UCSD-AML1 (cell line): Measurements from ENCODE around the gene NYAP2.

Source experiments
- DNase-seq: peaks from one replicate; lab custom pipeline; 2025; ENCODE audit not compliant: unreplicated experiment; lab: John Stamatoyannopoulos, UW

Gene NYAP2

DNA sequence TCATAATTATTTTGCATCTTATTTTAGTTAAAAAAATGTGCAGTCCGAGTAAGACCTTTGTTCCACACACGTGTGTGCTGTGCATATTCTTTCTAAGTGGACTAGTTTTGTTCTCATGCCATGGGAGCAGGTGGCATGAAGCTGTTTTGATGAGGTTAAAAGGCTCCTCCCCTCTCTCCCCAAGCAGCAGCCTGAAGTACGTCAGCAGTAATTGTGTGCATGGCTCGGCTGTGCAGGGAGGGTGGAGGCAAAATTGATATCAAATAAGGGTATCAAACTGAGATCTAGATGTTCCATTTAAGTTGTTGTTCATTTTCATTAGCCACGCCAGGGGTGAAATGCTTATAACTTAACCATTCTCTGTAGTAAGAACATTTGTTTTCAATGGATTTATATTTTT lies at the start of gene NYAP2:
NYAP2 (plus strand) TSS at position 207 of the 400 bp plus-strand sequence. CDS start 9,171 bp downstream, outside the sequence.
- no peak for DNase-seq

DNA sequence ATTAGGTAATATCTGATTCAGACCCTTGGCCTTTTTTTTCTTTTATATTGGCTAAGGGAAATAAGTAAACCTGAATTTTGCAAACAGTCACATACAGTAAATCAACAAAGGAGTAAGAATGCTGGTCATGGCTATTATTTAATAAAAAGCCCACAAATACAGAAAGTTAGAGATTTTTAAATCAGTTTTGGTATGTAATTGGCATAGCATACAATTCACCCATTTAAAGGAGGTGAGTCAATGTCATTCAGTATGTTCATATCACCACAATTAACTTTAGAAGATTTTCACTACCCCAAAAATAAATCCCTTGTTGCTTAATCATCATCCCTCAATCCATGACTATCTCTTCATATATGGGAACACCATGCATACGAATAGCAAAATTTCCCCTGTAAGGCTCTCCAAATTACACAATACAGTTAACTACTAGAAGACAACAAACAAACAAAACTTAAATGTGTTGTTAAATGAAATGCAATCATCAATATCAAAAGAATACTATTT lies 45.9 kb upstream of the NYAP2 start:
- no peak for DNase-seq

DNA sequence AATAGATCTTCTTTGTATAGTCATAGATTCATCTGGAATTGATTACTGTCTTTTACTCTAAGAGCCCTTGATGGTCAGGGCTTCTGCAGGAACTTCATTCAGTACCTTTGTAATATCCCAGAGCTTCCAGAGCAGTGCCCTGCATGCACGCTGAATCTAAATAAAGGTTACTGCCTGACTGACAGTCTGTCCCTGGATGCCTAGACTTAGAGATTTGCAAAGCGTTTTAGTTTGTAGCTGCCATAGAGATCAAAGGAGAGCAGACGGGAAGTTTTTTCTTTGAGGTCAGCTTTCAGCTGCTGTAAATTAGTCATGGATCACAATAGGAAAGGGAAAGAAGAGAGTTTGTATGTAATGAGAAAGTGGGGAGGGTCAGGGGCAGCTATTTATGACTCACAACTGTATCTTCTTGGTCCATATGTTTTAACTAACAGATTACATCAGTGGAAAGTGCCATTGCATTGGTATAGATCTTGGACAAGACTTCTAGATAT lies 45.2 kb upstream of the NYAP2 start:
- DNase-seq, result no peak

DNA sequence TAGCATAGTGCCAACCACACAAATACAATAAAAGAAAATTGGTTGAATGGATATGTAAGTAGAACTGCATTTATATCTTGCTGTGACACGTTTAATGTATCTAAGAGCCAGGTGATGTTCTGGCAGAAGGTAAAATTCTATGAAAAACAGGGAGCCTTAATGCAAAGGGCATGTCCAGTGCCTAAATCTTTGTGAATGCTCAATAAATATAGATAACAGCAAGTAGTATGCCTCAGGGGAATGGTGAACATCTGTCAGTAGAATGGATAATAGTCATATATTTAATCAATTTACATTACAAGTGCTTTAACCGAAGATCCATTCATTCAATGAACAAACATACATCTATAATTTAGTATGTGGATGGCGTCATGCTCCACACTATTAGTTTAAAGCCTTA lies 43.7 kb upstream of the NYAP2 start:
- no peak for DNase-seq

DNA sequence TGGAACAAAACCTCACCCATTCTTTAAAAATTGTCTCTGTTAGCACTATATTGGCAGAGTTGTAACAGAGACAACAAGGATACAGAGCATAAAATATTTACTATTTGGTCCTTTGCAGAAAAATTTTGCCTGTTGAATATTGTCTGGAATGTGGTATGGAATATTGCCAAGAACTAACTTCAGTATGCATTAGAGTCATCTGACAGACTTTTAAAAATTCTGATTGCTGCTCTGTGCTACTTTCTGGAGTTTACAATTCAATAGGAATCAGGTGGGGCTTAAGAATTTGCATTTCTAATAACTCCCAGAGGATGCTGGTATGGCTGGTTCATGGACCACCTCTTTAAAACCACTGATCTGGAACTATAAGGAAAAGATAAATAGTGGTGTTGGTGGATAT lies 32.8 kb upstream of the NYAP2 start:
- DNase-seq, result no peak

DNA sequence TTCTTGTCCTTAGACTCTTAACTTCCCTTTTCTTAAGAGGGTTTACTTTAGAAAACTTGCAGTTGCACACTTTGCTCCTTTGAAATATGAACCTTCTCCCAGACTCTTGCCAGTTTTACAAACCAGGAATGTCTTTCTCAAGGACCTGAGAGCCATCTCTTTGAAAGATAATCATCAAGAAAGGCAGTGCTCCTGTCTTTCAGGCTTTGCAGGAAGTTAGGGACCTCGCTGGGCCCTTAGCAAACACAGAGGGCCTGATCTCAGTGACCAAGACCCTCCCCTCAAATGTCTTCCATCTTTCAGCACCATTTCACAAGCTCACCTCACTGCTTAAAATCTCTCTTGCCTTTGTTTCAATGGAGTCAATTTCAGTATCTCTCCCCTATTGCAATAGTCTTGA lies 32.0 kb upstream of the NYAP2 start:
- no peak for DNase-seq

DNA sequence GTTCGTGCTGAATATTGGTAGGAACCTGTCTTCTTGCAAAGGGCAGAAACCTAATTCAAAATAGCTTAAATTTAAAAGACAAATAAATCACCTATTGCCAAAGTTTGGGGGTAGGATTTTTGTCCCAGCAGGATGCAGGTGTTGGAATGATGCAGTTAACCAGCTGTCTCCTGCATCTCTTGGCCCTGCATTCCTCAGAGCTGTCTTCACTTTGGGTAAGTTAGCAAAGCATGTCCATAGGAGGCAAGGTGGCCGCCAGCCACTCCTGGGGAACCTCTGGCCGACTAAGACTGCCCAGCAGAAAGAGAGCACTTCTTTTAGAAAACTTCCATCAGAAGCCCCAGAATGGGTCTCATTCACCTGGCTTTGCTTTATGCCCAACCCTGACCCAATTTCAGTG lies 20.5 kb upstream of the NYAP2 start:
- DNase-seq, result no peak

DNA sequence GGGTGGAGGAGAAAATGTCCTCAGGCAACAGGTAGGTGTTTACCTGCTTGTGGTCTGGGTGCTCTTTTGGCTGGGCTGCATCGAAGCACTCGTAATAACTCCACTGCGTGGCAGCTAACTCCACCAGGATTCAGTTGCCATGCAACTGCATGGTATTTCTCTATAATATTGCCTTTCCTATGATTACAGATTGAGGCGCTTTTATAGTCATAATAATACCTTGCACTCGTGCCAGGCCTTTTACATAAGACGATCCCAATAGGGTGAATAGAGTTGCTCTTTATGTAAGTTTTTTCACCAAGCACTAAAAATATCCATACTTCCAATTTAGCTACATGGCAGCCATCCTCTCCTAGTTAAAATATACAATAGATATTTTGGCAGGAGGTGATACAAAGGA lies 19.7 kb upstream of the NYAP2 start:
- DNase-seq, result no peak

DNA sequence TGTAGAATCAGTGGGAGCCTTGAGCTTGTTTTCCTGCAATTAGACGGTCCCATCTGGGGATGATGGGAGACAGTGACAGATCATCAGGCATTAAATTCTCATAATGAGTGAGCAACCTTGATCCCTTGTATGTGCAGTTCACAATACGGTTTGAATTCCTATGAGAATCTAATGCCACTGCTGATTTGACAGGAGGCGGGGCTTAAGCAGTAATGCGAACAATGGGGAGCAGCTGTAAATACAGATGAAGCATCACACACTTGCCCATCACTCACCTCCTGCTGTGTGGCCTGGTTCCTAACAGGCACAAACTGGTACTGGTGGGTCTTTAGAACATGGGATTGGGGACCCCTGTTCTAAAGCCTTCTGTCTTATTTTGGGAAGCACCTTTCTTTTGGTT lies 17.9 kb upstream of the NYAP2 start:
- DNase-seq, result no peak

DNA sequence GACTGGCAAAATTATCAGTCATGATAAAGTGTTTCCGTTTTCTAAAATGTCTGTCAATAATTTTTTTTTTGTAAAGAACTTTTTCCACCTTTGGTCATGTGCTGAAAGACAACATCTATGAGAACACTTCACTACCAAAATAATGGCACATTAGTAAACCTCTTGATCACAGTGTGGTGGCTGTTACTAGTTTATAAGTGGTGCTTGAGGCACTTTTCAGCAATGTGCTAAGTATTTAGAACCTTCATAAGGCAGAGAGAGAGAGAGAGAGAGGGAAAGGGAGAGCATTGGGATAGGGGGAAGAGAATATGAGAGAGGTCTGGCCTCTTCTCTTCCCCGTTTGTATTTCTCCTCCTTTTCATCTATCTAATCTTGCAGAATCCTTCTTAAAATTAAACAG lies 1.1 kb upstream of the NYAP2 start:
- no peak for DNase-seq

DNA sequence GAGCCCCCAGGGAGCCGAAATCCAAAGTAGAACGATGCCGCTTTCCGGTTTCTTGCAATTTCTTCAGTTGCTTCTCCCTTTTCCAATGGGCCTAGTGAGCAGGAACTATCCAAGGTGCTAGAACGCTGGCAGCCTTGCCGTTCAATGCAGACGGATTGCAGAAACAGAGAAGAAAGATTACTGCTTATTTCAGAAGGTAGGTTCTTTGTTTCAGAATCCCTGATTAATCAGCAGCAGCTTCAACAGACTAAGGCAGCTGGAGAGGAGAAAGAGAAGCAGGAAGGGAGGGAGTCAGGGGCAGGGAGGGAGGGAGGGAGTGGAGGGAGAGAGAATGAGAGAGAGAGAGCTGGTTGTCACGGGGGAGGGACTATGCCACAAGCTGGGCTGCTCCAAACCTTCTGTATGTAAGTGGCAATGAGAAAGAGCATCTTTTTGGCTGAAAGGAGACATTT lies 576 bp downstream of the NYAP2 start:
- DNase-seq, result peak; percentile 8

DNA sequence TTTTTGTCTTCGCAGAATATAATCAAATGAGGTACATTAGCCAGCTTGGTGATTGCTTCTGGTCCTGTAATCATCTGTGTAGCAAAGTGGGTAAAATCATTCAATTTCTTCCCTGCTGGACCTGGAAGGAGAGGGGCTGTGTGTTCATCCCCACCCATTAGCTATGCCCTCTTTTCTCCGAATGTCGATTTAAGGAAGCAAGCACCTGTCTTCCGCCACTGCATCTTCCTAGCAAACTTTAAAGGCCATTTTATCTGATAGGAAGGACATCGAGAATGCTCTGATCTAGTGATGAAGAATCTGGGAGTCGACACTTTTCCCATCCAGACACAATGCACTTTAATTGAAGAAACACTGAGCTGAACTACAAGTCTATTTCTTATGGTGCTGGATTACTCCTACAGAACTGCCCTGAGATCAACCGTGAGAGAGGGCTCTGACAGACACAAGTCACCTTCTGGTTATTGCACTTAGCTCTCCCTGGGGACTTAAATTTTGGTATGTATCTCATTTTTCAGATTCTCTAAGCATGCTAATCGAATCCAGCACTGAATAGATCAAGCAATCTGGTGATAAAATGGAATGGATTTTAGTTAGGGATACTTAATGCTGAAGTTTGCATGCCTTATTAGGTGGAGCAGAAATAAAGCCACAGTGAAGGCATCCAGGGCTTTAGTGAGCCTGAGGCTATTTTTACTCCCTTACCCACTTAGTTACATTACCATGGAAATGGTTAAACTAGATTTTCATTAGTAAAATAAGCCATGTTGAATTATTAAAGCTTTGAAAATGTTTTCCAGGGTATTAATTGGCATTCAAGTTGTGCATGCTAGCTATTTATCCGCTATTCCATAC lies 1.3 kb downstream of the NYAP2 start:
- DNase-seq, result no peak

DNA sequence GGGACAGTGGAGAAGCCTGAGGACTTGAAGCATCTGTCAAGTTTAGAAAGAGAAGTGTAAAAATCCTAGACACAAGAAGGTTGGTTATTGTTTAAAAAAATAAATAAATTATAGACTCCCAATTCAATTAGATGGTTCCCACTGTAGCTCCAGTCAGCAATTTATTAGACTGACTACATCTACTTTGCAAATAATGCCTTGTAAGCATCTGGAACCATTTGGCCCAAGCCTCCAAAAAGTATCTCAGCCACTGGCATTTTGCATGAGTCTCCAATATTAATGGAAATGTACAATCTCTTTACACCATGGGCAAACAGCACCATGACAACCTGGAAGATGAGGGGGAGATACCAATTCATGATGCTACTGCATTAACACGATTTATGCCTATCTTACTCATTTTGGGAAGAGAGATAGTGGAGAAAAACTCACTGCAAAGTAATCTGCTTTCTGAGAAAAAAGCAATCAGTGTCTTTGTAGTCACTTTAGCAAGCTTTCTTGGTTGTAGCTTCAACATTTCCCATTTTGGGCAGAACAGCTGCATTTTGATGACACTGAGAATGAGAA lies 2.8 kb downstream of the NYAP2 start:
- DNase-seq, result no peak

DNA sequence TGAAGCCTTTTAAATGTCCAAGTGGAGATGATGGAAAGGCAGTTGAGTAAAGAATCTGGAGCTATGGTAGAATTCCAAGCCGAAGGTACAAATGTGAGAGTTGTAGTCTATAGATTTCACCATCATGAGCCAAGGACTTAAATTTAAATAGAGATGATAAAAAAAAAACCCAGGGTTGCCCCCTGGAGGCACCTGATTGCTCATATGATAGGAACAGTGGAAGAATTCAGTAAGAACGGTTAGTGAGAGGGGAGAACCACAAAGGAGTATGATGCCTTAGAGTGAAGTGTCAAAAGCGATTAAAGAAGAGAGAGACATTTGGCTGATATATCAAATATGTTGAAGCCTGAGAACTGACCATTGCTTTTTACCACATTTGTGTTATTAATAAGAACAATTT lies 11.9 kb downstream of the NYAP2 start:
- DNase-seq, result no peak

DNA sequence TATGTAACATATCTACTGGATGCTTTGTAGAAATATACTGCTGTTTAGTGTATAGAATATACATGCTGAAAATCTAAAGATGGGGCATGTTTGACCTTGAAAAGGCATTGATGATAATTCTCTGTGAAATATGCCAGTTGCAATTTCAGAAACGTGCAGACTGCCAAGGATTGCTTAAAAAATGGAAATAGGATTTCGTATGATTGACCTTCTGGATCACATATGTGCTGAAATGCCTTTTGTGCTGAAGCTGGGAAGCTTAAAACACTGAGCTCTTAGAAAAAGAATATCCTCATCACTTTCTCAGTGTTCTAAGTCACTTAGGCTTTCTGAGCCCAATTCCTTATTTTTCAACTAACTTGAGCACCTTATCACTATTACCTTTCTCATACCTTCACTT lies 14.3 kb downstream of the NYAP2 start:
- DNase-seq, result no peak

DNA sequence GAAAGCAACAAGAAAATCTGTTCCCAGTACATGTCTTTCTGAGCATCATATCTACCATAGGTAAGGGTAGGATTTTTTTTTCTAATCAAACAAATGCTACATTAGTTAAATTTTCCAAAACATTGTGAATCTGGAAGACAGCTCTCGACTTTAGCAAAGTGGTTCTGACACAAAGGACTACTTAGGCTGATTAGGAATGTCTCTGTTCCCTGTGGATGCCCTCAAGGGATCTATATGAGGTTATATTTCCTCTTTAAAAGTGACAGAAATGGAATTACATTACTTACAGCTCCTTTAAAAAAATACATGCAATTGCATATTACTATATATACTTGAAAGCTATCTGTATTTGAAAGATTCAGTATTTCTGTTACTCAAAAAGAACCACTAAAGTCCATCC lies 15.4 kb downstream of the NYAP2 start:
- DNase-seq, result no peak

DNA sequence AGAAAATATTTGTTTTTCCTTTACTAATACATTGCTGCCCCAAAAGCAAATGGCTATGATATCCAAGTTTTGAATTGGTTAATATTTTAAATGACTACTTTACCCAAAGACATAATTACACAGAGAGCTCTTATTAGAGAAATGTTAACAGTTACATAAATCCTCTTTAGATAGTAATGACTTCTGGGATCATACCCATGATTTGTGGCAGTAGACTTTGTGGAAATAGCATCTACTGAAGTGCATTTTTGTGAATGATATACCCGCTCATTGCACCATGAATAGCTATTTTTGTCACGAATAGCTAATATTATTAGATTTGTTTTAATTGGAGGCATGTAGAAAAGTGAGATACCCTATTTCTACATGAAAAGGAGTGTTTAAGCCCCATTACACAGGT lies 15.8 kb downstream of the NYAP2 start:
- DNase-seq, result no peak

DNA sequence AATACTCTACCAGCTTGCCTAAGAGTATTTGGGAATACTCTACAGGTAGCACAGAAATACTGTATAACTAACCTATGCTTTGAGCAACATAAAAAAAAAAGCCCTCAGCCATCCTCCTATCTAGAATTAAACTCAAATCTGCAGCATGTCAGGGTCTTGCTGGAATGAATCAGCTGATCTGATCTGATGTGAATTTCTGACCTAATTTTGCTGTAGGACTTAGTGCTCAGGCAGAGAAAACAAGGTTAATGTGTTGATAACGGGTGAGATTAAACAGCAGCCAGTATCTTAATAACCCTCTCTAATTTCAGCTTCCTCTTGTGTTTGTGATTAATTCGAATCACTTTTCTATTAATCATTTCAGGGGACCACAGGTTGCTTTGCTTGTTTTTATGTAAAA lies 16.3 kb downstream of the NYAP2 start:
- DNase-seq, result no peak

DNA sequence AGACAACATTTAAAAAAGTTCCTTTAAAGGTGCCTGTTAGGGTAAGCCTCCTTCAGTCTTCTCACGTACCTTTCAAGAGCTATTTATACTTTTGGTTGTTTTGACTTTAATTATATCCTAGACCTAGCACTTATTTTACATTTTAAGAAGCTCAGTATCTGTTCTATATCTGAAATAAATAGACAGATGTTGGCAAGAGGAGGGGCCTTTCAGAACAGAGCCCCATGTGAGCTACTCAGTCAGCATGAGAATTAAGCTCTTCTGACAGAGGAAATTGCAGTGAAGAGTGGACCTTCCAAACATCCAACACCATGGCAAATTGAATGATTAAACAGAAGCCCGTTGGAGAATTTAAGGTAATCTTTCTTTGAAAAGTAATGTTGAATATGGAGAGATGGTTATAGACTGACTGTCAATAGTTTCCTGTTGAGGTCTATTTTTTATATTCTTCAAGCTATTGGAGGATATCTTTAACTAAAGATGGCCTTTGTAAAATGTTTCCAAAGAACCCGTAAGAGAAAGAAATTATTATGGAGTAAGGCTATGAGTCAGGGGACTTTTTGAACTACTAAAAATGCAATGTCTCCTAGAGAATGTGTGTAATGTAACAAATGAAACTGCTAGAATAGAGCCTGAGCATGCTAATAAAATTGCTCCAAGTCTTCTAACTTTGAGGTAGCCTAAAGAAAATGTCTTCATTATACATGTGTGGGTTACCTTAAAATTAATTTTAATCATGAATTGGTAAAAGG lies 17.3 kb downstream of the NYAP2 start:
- DNase-seq, result no peak

DNA sequence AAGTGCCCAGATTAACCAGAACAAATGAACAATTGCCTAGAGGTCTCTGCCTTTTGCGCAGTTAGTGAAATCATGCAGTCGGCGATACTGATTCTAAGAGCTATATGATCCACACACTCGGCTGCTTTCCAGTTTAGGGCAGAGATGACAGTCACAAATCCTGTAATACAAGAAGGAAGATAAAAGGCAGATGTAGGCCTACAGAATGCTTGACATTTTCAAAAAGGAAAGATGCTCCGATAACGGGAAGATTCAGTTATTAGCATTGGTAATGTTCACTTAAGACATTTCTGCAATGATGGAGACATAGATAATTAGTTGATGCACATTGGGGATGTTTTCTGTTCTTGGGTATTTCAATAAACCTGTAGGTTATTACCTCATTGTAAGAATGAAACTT lies 19.5 kb downstream of the NYAP2 start:
- DNase-seq, result no peak

DNA sequence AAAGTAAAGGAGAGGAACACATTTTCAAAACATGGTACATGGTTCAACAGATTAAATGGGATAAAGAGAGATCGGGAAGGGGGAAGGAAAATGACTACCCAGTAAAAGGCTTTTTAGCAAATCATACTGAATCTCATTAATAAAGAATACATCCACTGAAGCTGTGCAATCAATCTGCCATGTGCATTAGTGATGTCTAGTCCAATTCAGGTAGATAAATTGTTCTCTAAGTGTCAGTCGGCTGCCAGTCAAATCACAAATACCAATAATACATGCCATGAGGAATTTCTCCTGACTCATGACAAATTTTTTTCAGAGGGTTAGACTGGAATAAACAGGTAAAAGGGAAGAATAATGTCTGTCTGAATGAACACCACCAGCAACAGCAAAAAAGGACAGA lies 22.6 kb downstream of the NYAP2 start:
- DNase-seq, result no peak

DNA sequence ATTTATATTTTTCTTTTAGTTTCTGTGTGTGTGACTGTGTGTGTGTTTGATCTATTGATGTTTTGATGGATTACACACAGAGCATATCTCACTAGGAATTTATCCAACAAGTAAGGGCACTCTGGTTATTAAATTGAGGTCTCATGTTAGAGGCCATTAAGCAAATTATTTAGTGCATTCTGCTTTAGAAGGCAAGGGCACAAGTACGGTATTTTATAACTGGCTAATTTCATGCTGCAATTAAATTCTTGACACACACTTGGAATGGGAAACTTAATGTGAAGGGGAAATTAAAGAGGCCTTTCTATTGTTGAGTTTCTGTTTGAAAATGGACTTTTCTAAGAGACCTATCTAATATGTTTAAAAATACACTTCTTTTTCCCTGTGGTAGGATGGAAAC lies 25.8 kb downstream of the NYAP2 start:
- no peak for DNase-seq
